Measurements from ENCODE around the gene HOXD3. TPM values are rescaled to one million over a fixed set of nuclear protein-coding genes. Genes with fewer than 3 reads are reported as not detected.
A peak's percentile ranks its signal among the peaks of the same experiment; 100 is the strongest.

The HOXD3 gene
- total and polyA plus RNA-seq, 2 of the 8 experiments (the other 6 are each of a cell fraction or from before 2014, with no cell fraction given), result not detected

DNA sequence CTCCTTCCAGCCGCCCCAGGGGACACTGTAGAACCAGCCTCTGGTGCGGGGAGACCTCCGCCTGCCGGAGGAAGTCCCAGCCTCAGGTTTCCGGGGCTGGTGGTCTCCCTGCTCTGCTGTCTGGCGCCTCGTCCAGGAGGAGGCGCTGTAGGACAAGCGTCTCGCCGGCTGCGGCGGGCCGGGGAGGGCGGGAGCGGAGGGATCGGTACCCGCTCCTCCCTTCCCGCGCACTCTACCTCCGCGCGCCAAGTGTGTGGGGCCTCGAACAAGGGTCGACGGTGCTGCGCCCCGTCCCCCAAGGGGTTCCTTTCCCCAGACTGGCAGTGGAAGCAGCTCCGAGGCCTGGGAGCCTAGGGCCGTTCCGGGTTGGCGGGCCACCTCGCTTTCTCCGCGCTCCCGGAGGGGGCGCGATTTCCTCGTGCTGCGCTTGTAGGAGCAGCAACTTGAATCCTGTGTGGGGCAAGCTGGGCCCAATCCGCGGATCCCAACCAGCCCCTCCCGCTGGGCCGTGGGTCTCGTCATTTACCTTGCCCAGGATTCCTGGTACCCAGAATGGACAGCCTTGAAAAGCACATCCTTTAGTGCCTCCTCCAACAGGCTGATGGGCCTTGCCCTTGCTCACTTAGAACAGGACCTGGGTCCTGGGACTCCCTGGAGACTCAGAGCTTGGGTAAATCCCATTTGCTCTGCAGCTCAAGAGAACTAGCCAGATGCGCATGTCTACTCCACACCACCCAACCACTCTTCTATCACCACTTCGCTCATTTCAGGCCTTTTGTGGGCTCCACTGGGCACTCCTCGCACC is 16.4 kb upstream of the HOXD3 start (continued):
- TF ChIP-seq, protein P1, sequence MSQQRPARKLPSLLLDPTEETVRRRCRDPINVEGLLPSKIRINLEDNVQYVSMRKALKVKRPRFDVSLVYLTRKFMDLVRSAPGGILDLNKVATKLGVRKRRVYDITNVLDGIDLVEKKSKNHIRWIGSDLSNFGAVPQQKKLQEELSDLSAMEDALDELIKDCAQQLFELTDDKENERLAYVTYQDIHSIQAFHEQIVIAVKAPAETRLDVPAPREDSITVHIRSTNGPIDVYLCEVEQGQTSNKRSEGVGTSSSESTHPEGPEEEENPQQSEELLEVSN (IDR thresholded peaks at IDR 0.05), result peak; percentile 98
- TF ChIP-seq SIN3A (conservative IDR thresholded peaks at IDR 0.05 in 1 of 2, IDR thresholded peaks at IDR 0.05 in 1 of 2; ENCODE audit: low read depth in 1 of 2, low read length in 2 of 2) (0 out of 4 replicates have a peak, but pooled peaks of 1 of the 2 experiments have one; percentile 37), KDM4A (IDR thresholded peaks at IDR 0.05; ENCODE audit: low read depth, low read length, severe bottlenecking) (peak; percentile 100), SP4 (IDR thresholded peaks at IDR 0.05; ENCODE audit: low read length) (no peak), EZH2 (IDR thresholded peaks at IDR 0.05; ENCODE audit: low read depth, low read length, severe bottlenecking) (peak; percentile 30), RBBP5 (IDR thresholded peaks at IDR 0.05; ENCODE audit: borderline replicate concordance, low read depth, low read length) (0 out of 2 replicates have a peak, but pooled peaks have one; percentile 43), POU5F1 (IDR thresholded peaks at IDR 0.05; ENCODE audit: low read depth, low read length) (no peak), KDM1A (IDR thresholded peaks at IDR 0.05; ENCODE audit: borderline replicate concordance, low read length) (peak; percentile 27; the same call in 1 of the 2 replicates), RAD21 (IDR thresholded peaks at IDR 0.05 in 1 of 2, conservative IDR thresholded peaks at IDR 0.05 in 1 of 2; ENCODE audit: low read depth in 2 of 2, low read length in 2 of 2) (peak; percentile 96), SUZ12 (IDR thresholded peaks at IDR 0.05; ENCODE audit: low read length) (peak; percentile 55), JUN (IDR thresholded peaks at IDR 0.05; ENCODE audit: low read depth, low read length) (no peak), GABPA (IDR thresholded peaks at IDR 0.05; ENCODE audit: borderline replicate concordance, insufficient read depth, low read length) (peak; percentile 38; the same call in 1 of the 2 replicates)
